HS-27A (cell line): ENCODE measurements around the gene EPS8.
"Not testable (repeated sequence)": the region's sequence is repeated elsewhere in the genome, so short reads cannot be mapped to it uniquely, and the experiment has no call there.

Source experiments
- DNase-seq: peaks from one replicate; pipeline ENCODE4 v3.0.0-alpha.2; 2012; ENCODE audit warnings: low read depth, missing footprints

Gene EPS8

GRCh38 chr12:15797818-15798217 lies 8.6 kb upstream of the EPS8 start:
- no peak for DNase-seq

GRCh38 chr12:15796493-15797141 lies 7.4 kb upstream of the EPS8 start:
- DNase-seq, result peak; percentile 81

GRCh38 chr12:15794836-15795235 lies 5.6 kb upstream of the EPS8 start:
- DNase-seq, result no peak

DNA sequence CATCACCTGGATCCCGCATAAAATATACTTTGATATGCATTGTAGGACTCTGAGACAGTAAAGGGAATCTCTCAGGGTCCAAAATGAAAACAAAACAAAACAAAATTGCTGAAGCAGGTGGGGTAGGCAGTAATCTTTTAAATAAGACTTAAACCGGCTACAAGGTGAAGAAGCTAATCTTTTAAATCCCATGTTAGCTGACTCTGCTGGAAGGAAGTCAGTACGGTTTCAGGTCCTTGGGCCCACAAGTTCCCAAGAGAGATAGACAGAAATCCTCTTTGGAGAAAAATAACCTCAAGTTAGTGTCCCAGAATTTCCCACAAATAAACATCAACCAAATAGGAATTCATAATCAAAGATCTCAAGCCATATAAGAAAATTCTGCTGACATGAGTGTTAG lies 5.0 kb upstream of the EPS8 start:
- no peak for DNase-seq

DNA sequence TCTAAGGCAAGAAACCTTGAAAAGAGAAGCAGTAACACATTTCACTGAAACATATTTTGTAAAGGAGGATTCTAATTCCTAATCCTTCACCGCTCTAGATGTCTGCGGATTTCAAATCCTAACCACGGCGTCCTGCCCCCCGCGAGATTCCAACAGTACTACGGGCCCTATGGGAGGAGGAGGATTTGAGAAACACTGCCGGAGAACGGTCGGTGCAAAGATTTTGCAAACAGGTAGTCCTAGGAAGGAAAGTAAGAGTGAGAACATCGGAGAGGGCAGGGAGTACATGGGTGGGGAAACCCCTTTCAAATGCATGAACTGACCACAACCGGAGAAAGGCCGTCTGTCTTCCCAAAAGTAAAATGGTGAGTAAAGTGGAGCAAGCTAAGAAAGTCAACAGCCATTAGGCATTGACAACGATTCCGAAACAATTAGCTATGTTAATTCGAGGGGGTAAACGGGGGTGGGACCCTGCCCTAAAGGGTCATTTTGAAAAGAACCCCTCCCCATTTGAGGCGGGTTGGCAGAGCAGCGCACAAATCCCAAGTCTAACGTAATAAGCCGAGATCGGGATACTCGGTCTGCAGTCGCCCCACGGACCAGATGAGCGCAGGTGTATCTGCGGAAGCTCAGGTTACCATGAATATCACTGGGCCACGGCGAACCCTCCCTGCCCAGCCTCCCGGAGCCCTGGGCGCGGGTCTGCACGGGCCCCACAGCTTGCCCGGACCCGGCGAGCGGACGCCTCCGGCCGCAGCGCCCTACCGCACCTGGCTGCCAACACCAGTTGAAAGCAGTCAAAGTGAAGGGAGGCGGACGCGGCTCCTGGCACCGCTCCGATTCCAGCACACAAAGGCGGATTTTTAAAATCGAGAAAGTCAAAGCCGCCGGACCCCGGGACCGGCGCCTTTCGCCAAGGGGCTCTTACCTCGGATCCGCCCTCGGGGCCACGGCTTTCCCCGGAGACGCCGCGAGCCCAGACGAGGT lies 662 bp downstream of the EPS8 start:
- DNase-seq, result peak; percentile 47

GRCh38 chr12:15787778-15788177 lies 1.4 kb downstream of the EPS8 start:
- no peak for DNase-seq

- no peak for DNase-seq
Measured at GRCh38 chr12:15786772-15787171, 2.4 kb downstream of the EPS8 start.

DNA sequence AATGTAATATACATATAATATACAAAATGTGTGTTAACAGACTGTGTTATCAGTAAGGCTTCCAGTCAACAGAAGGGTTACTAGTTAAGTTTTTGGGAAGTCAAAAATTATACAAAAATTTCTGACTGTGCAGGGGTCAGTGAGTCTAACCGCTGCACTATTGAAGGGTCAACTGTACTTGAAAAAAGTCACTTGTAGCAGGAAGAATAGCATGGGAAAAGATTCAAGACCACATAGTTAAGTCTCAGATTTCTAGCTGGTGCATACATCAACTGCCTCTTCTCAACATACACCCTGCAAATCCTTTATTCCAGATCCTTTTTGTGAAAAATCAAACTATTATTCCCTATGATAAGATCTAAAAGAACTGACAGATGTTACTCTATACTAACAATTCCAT lies 5.9 kb downstream of the EPS8 start:
- no peak for DNase-seq

GRCh38 chr12:15782667-15783066 lies 6.5 kb downstream of the EPS8 start:
- no peak for DNase-seq

- no peak for DNase-seq
Measured at GRCh38 chr12:15779925-15780324, 9.3 kb downstream of the EPS8 start.

DNA sequence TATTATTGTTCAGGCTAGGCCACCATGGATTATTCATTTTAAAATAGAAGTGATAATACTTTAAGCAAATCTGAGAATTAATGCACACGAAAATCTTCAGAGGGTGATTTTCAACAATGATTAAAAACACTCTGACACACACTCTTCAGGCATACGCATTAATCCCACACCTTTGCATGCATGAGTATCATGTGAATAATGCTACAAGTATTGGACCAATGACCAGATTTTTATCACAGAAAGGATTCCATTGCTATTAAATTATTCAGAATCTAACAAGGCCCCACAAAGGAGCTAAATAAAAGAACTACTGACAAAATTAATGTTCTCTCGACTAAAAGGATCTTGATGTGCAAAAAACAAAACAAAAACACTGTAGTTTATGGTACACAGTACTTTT lies 11.1 kb downstream of the EPS8 start:
- DNase-seq, result no peak

DNA sequence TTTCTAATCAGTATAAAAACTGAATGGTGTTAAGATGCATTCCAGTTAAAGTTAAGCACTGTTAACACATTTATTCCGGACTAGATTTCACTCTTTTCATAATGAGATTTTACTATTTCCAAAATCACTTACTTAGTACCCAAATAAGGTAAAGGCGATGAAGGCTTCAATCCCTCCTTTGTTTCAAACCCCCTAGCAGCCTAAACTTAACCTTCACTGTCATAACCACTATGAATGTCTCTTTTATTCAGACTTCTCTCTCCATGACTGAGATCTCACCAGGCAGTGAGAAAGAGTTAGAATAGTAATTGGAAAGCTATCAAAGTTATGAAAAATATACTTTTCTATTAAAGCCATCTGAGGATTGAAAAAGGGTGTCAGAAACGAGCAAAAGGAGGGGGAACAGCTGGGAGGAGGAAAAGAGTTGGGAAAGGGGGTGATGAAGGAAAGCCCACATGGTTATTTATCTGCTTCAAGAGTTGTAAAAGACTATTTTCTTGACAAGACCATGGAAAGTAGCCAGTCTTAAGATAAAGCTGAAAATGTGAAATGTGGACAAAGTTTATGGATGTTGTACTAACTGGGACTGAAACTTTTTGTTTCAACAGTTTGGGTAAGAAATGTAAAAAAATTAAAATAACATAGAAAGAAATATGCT lies 11.7 kb downstream of the EPS8 start:
- no peak for DNase-seq

DNA sequence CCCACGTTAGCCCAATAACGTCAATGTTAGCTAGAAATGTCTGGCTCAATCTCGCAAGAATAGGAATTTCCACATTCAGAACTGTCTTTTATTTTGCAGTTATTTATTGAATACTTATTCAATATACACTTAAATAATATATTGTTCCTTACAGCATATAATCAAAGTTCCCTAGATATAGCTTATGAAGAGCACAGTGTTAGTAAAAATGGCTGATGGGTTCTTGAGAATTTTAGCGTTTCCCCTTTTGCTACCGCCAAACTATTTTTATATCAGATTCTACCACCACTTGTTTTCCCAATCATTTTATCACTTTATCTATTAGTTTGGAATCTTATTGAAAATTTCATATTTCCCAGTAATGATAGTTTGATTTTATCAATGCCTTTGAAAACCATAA lies 12.7 kb downstream of the EPS8 start:
- DNase-seq, result no peak

- no peak for DNase-seq
Measured at GRCh38 chr12:15774819-15775218, 14.4 kb downstream of the EPS8 start.

GRCh38 chr12:15772405-15773018 lies 16.7 kb downstream of the EPS8 start:
- no peak for DNase-seq

- DNase-seq, result no peak
Measured at GRCh38 chr12:15770581-15770980, 18.6 kb downstream of the EPS8 start.

DNA sequence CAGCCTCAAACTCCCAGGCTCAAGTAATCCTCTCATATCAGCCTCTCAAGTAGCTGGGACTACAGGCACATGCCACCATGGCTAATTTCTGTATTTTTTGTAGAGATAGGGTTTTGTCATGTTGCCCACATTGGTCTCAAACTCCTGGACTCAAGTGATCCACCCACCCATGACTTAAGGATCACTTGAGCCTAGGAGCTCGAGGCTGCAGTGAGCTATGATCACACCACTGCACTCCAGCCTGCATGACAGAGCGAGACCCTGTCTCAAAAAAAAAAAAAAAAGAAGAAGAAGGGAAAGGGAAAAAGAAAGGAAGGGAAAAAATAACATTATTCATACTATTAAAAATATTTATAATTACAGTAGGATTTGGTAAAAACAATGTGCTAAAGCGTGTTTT lies 19.2 kb downstream of the EPS8 start:
- no peak for DNase-seq

- DNase-seq, result no peak
Measured at GRCh38 chr12:15769586-15769985, 19.6 kb downstream of the EPS8 start.

GRCh38 chr12:15767301-15767700 lies 21.9 kb downstream of the EPS8 start:
- no peak for DNase-seq

DNA sequence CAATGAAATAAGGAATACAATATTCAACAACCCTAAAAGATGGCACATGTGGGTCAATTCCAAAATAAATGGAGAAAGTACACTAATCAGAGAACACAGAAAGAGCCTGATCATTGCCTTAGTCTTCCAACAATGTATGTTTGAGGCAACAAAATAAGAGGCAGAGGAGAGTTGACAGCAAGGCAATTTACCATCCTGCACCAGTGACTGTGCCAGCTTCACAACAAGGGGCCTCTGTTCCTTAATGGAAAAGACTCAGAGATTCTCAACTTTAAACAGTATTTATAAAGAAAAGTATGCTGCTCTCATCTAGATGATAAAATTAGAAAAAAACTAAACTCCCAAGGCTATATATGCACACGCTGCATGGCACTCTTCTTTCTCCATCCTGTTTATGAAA lies 25.9 kb downstream of the EPS8 start:
- no peak for DNase-seq

- not testable (repeated sequence) for DNase-seq
Measured at GRCh38 chr12:15762162-15762561, 27.0 kb downstream of the EPS8 start.

DNA sequence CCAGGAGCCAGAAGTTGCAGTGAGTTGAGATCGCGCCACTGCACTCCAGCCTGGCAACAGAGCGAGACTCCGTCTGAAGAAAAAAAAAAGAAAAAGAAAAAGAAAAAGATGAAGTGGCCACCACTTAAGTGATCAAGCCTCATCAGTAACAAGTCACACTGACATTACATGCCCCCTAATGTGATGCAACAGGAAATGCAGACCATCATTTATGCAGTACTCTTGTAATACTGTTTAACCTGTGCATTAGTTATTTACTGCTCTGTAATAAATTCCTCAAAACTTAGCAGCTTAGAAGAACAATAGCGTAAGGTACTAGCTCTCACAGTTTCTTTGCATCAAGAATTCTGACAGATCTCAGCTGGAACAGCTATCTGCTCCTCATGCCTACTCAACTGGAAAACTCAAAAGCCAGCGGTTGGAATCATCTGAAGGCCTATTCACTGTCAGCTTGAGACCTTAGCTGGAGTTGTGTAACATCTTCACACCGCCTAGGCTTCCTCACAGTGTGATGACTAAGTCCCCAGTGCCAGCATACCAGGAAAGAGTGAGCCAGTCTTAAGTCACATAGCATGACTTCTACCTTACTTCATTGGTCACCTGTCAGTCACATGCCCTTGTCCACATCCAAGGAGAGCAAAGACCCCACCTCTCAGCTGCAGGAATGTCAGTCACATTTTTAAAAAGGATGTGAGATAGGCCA lies 31.5 kb downstream of the EPS8 start:
- peak; percentile 80 for DNase-seq
